GM12864 (cell line): ENCODE measurements around the gene CCDC201.

Source experiments
- DNase-seq: peaks from one replicate; pipeline ENCODE4 v3.0.0-alpha.2; 2011; ENCODE audit warnings: low read depth
- H3K4me3 ChIP-seq: 2 replicates; pipeline ENCODE4 v1.5.1; 2011; ENCODE audit warnings: mild to moderate bottlenecking, low read depth, low read length, control low read depth
- TF ChIP-seq, protein P1 (sequence below): IDR thresholded peaks from 2 replicates; pipeline ENCODE4 v1.5.1; 2011; ENCODE audit warnings: low read depth, mild to moderate bottlenecking, moderate library complexity, low read length, control low read depth, inconsistent platforms; ENCODE audit errors: missing control alignments

CCDC201 gene

DNA sequence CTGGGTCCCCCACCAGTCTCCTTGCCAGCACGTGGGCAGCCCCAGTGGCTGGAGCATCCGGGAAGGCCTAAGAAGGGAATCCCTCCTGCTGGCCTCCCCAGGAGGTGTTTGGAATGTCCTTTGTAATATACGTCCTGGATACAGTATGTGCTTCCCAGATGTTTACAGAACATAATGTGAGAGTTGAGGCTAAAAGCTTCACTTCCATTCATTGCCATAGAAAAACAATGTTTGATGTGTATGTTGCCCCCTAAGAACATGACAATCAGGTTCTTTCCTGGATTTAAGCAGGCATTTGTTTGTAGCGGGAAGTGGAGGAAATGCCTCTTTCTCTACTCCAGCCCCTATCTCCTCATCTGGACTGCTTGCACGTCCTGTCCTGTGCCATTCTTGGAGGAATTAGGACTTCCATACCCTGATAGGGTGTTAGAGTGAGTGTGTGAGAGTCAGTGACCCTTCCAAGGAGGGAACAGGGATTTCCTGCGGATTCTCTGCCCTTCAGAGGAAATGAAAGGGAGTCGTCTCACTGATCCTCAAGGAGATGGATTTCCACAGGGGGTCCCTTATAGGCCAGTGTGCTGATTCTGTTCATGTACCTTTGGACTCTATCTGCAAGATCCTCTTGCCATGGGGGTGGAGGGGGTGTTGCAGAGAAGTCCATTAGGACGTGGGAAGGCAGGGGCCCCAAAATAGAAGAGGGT lies 16.6 kb upstream of the CCDC201 start:
- no peak overlapping the region for H3K4me3 ChIP-seq
- DNase-seq, result no peak
- TF ChIP-seq, protein P1, sequence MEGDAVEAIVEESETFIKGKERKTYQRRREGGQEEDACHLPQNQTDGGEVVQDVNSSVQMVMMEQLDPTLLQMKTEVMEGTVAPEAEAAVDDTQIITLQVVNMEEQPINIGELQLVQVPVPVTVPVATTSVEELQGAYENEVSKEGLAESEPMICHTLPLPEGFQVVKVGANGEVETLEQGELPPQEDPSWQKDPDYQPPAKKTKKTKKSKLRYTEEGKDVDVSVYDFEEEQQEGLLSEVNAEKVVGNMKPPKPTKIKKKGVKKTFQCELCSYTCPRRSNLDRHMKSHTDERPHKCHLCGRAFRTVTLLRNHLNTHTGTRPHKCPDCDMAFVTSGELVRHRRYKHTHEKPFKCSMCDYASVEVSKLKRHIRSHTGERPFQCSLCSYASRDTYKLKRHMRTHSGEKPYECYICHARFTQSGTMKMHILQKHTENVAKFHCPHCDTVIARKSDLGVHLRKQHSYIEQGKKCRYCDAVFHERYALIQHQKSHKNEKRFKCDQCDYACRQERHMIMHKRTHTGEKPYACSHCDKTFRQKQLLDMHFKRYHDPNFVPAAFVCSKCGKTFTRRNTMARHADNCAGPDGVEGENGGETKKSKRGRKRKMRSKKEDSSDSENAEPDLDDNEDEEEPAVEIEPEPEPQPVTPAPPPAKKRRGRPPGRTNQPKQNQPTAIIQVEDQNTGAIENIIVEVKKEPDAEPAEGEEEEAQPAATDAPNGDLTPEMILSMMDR, result no peak

DNA sequence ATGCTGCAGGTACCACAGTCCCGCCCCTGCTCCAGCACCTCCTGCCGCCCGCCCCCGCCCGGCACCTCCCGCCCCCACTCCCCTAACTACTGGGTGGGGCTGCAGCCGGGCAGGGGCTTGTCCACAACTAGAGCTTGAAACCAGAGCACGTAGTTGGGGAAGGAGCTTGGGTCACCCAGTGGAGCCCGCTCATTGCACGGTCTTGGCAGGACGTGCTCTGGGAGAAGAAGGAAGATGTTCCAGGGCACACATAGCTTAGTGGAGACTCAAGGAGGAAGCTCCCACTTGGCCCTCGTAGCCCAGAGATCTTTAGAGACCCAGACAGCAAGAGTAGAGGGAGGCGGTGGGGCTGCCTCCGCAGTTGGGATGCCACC lies 16.1 kb upstream of the CCDC201 start:
- TF ChIP-seq, protein P1, result no peak
- no peak overlapping the region for H3K4me3 ChIP-seq
- DNase-seq, result no peak

DNA sequence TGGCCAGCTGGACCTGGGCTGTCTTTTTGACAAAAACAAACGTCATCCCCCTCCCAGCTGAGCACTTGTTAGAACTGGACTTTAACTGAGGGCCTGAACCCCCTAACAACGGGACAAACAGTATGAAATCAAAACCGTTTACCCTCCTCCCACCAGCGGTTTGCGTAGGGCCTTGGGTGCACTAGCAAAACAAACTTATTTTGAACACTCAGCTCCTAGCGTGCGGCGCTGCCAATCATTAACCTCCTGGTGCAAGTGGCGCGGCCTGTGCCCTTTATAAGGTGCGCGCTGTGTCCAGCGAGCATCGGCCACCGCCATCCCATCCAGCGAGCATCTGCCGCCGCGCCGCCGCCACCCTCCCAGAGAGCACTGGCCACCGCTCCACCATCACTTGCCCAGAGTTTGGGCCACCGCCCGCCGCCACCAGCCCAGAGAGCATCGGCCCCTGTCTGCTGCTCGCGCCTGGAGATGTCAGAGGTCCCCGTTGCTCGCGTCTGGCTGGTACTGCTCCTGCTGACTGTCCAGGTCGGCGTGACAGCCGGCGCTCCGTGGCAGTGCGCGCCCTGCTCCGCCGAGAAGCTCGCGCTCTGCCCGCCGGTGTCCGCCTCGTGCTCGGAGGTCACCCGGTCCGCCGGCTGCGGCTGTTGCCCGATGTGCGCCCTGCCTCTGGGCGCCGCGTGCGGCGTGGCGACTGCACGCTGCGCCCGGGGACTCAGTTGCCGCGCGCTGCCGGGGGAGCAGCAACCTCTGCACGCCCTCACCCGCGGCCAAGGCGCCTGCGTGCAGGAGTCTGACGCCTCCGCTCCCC lies 15.5 kb upstream of the CCDC201 start, which contains the start of gene IGFBP1:
Gene IGFBP1 (plus strand): TSS at position 304 of the 808 bp plus-strand sequence. CDS start 165 bp downstream, at position 469.
- TF ChIP-seq, protein P1, result no peak
- no peak for DNase-seq
- no peak within 1 kb of the TSS for H3K4me3 ChIP-seq

DNA sequence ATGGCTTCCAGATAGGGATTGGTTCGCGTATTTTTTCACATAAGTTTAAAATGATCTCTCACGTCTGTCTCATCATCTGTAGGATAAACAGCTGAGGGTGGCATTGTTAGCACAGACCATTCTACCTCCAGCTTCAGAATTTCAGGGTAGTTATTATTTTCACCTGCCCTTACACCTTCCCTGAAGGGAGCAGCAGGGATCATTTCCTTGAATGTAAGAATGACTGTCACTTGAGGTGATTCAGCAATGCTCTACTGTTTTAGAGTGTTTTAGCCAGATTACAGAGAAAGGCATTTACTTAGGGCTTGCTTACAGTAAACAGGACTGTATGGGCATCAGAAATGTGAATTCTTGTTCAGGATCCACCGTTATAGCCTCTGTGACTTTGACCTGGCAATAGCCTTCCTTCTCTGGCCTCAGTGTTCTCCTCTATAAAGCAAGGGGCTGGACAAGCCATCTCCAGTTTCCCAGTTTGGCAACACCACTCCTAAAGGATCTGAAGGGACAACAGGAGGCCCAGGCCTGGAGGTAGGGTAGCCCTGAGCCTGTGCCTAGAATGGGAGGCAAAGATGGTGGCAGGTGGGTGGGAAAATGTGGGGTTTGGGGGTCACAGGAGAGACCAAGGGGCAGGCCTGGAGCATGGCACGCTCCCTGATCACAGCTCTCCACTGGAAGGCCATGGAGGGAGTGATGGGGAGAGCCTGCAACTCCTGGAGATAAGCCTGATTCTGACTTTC lies 14.2 kb upstream of the CCDC201 start:
- TF ChIP-seq, protein P1, result no peak
- no peak overlapping the region for H3K4me3 ChIP-seq

DNA sequence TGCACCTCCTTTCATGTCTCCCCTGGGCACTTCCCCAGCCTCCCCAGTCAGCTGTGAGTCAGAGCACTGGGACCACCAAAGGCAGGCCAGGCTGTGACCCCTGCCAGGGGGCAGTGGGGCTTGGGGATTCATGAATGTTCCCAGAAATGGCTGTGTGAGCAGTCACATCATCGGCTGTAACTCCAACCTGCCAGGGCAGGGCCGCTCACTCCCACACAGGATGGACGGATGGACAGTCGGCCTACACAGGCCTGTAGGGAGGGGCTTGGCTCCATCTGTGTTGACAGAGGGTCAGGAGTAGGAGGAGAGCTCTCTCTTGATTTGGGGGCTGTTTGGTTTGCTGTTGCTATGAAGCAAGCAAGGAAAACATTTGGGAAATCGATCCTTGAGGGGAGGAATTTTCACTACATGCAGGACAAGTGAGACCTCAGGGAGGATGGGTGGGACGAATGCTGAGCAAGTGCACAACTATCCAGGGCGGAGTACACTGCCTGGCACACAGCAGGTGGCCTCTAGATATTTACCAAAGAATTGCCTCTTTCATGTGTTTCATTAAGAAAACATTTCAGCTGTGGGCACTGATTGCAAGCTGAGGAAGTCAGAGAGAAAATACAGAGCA lies 12.5 kb upstream of the CCDC201 start:
- TF ChIP-seq, protein P1, result no peak
- no peak overlapping the region for H3K4me3 ChIP-seq
- DNase-seq, result no peak

More for the DNA sequence above, 14.2 kb upstream of the CCDC201 start:
- DNase-seq, result no peak

DNA sequence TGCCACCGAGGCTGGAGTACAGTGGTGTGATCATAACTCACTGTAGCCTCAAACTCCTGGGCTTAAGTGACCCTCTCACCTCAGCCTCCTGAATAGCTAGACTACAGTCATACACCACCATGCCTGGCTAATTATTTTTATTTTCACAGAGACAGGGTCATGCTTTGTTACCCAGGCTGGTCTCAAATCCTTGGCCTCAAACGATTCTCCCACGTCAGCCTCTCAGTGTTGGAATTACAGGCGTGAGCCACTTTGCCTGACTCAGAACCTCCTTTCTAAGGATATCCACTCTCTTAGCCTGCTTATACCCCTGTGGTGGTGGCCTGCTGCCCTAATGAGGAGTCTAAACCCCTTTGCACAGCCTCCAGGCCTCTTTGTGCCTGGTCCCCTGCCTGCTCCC lies 11.3 kb upstream of the CCDC201 start:
- H3K4me3 ChIP-seq, result no peak overlapping the region
- TF ChIP-seq, protein P1, result no peak
- DNase-seq, result no peak
